Heart right ventricle (tissue), 16 donors: ENCODE results near the gene TLDC2. TPM values are rescaled to one million over a fixed set of nuclear protein-coding genes. Genes with fewer than 3 reads are reported as not detected.

Experiments
- ATAC-seq, 8 donors: fragments of 200-7000 bp; cut with Tn5 transposase; one replicate each; pipeline ENCODE4 v1.9.1; 2020; ENCODE audit warnings: mild to moderate bottlenecking in 8 of 8, moderate library complexity in 8 of 8, moderate number of reproducible peaks in 1 of 8
- DNase-seq, 2 donors: peaks; one replicate each; pipeline ENCODE4 v3.0.0-alpha.2; 2020
- H3K27ac ChIP-seq, 10 donors: fragments of 200-600 bp; sonication (generic) in 2 of 10; one replicate each; pipeline versions ENCODE4 v1.5.0 to v1.8.0; 2020 to 2022; ENCODE audit warnings: mild to moderate bottlenecking in 3 of 10
- H3K27me3 ChIP-seq, 7 donors: fragments of 200-600 bp; one replicate each; pipeline ENCODE4 v1.8.0; 2021 to 2022; ENCODE audit warnings: mild to moderate bottlenecking in 2 of 7
- H3K36me3 ChIP-seq, 9 donors: fragments of 200-600 bp; sonication (generic) in 1 of 9; one replicate each; pipeline versions ENCODE4 v1.5.0 to v1.8.0; 2020 to 2022; ENCODE audit warnings: mild to moderate bottlenecking in 2 of 9
- H3K4me1 ChIP-seq, 9 donors: fragments of 200-600 bp; sonication (generic) in 1 of 9; one replicate each; pipeline versions ENCODE4 v1.5.0 to v1.8.0; 2020 to 2022; ENCODE audit warnings: mild to moderate bottlenecking in 4 of 9
- H3K4me3 ChIP-seq, 10 donors: fragments of 200-600 bp; sonication (generic) in 2 of 10; one replicate each; pipeline versions ENCODE4 v1.5.0 to v1.8.0; 2020 to 2022; ENCODE audit warnings: mild to moderate bottlenecking in 7 of 10, moderate library complexity in 2 of 10
- H3K9me3 ChIP-seq, 11 donors: fragments of 200-600 bp in 10 of 11; sonication (generic) in 2 of 11; one replicate each; pipeline versions ENCODE4 v1.5.0 to v1.8.0; 2013 to 2022; ENCODE audit warnings: mild to moderate bottlenecking in 2 of 11, control low read depth in 1 of 11, moderate library complexity in 1 of 11
- WGBS, 2 donors: extraction: QIAGEN DNeasy Blood & Tissue Kit; methylation state at CpG; one replicate each; pipeline ENCODE4 v1.1.7; 2013; ENCODE audit warnings: inconsistent platforms in 1 of 2; 5-methylcytosine and 5-hydroxymethylcytosine counted together
- intact Hi-C, 10 donors: fragments of 100-400 bp; cut with DNase I; formaldehyde crosslinking; loops; one replicate each; pipeline versions ENCODE4 v1.11.1 to v1.14.2; 2022
- polyA plus RNA-seq, 2 donors: library from polyadenylated mRNA; stranded (reverse); fragments of 200-250 nt; gene quantifications; one replicate each; pipeline ENCODE4 v1.2.3, GENCODE V29; 2013
- total RNA-seq, 10 donors: library from RNA; stranded (reverse); fragmentation: NEBNext Ultra II Directional in 3 of 10; extraction: Animal tissue kit (Norgen Biotek cat#: 25700) in 3 of 10; gene quantifications; one replicate each; pipeline versions ENCODE4 v1.2.1 to v1.2.4, GENCODE V29; 2021 to 2023
- TF ChIP-seq, protein P1 (sequence below), 9 donors: fragments of 200-600 bp; sonication (generic) in 2 of 9; IDR thresholded peaks; one replicate each; pipeline versions ENCODE4 v1.5.0 to v1.8.0; 2021 to 2022; ENCODE audit warnings: antibody characterized with exemption in 9 of 9, mild to moderate bottlenecking in 5 of 9, moderate library complexity in 1 of 9
- donor health status: Arrhythmogenic right ventricular cardiomyopathy.
- donor health status: ischemic (EF 13 %, LVEDD 7.1; RV severe dilation, severe dysfunction).
- donor health status: healthy with polysubstance abuse.
- donor health status: DM: no; HTN: yes; CAD: no.
- donor health status: DM: no; HTN: no; CAD: no.
- donor health status: ischemic (EF 25% LVEDD 6.9; RV normal size, moderate dysfunction).
- donor health status: ischemic (EF 25% LVEDD 5.7; RV mildly dilated, moderate dysfunction).
- donor health status: healthy.
- donor health status: DM: yes; HTN: yes; CAD: no.
- donor health status: Ischemic cardiomyopathy.
- donor health status: ischemic (EF 35%, LVEDD 5.7; RV mildly dilated, moderate dysfunction).
- donor health status: nonischemic (EF 11% LVEDD 7.7; RV severe dilation, severe dysfunction).
- donor health status: DM: yes; HTN: yes; CAD: no.
- donor health status: PGD.
- donor health status: ischemic (EF 29% LVEDD 5.4; RV normal size, mild dysfunction).
- donor health status: nonischemic (EF 23%, LVEDD 6.1; RV moderate dilation, normal function).

The TLDC2 gene
- total and polyA plus RNA-seq, 12 donors: 0.01 TPM; not detected in 11

DNA sequence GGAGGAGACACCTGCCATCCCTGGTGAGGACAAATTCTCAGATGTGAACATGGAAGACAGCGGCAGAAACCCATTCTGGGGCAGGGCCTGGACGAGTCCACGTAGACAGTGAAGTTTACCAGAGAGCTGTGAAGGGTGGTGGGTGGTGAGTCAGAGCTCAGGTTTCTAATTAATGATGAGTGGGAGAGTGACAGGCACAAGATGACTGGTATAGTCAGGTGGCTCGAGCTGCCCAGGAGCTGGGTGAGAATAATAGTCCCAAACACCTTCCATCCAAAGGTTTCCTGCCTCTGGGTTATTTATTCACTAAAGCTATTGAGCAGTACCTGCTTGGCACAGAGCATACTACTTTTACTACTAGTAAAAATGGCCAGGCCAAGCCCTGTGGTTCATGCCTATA, 6.0 kb downstream of the TLDC2 start:
- H3K4me3 ChIP-seq: no peak overlapping the region
- ATAC-seq: no peak

DNA sequence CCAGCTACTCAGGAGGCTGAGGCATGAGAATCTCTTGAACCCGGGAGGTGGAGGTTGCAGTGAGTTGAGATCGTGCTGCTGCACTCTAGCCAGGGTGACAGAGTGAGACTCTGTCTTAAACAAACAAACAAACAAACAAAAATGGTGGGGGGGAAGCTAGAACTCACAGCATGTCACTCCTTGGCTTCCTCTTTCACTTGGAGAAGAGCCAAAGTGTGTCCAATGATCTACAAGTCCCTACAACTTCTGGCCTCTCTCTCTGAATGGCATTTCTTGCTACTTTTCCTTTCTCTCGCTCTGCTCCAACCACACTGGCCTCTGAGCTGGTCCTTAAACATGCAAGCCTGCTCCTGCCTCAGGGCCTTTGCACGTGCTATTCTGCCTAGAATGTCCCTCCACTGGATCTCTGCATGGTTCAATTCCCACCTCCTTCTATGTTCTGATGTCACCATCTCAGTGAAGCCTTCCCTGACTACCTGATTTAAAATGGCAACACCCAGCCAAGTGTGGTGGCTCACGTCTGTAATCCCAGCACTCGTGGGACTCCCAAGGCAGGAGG, 8.1 kb downstream of the TLDC2 start:
- Histone ChIP-seq H3K4me3 (no peak overlapping the region), H3K36me3 (peaks cover 0 to 4% (median 0%) of the 10 kb centered on the region in 9 donors), H3K27ac (no peak overlapping the region), H3K9me3 (no peaks in the 10 kb centered on the region), H3K4me1 (peaks cover 0 to 13% (median 11%) of the 10 kb centered on the region in 9 donors), H3K27me3 (no peaks in the 10 kb centered on the region)
- intact Hi-C loops: loop anchor here in 5 of 10 donors (5.0 to 10.0 kb wide), 5 partner anchors 92 to 329 kb away; partner anchors contain the start of gene RAB5IF (in 1 of the 5)
- no peak for DNase-seq
- TF ChIP-seq, protein P1, sequence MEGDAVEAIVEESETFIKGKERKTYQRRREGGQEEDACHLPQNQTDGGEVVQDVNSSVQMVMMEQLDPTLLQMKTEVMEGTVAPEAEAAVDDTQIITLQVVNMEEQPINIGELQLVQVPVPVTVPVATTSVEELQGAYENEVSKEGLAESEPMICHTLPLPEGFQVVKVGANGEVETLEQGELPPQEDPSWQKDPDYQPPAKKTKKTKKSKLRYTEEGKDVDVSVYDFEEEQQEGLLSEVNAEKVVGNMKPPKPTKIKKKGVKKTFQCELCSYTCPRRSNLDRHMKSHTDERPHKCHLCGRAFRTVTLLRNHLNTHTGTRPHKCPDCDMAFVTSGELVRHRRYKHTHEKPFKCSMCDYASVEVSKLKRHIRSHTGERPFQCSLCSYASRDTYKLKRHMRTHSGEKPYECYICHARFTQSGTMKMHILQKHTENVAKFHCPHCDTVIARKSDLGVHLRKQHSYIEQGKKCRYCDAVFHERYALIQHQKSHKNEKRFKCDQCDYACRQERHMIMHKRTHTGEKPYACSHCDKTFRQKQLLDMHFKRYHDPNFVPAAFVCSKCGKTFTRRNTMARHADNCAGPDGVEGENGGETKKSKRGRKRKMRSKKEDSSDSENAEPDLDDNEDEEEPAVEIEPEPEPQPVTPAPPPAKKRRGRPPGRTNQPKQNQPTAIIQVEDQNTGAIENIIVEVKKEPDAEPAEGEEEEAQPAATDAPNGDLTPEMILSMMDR (IDR thresholded peaks at IDR 0.05): no peak
- WGBS, 2 donors: 79 to 85% methylated on average over 6 of the region's 6 CpGs
- ATAC-seq: no peak

More for the DNA sequence above, 6.0 kb downstream of the TLDC2 start:
- H3K9me3 ChIP-seq: no peaks in the 10 kb centered on the region
- no peaks in the 10 kb centered on the region for H3K36me3 ChIP-seq
- no peak for DNase-seq
- H3K4me1 ChIP-seq: peaks cover 0 to 4% (median 1%) of the 10 kb centered on the region in 9 donors
- H3K27me3 ChIP-seq: no peaks in the 10 kb centered on the region
- 87 to 90% methylated on average over 4 of the region's 4 CpGs for WGBS, 2 donors
- intact Hi-C loops: loop anchor here in 5 of 10 donors (5.0 to 10.0 kb wide), 5 partner anchors 90 to 327 kb away; partner anchors contain the start of gene RAB5IF (in 1 of the 5)
- TF ChIP-seq, protein P1 (IDR thresholded peaks at IDR 0.05): no peak
- H3K27ac ChIP-seq: no peak overlapping the region

DNA sequence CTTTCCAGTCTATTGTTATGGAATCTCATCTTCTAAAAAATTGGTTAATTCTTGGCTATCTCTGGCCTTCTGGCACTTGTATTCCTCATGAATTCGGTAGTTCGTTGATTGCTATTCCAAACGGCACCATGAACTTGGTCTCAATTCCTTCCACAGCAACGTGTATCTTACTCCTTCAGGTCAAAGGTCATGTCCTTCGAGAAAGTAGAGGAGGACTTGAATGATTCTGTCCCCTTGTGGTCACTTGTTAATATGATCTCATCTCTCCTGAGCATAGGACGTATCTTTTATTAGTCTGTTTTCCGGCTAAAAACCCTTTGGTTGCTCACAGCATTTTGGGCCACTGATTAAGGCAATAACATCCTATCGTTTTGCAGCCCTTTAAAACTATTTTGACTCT, 9.4 kb downstream of the TLDC2 start:
- H3K27ac ChIP-seq: no peak overlapping the region
- H3K4me1 ChIP-seq: peaks cover 0 to 13% (median 11%) of the 10 kb centered on the region in 9 donors
- ATAC-seq (peak in 1 of 8 donors; percentile 44), DNase-seq (no peak)
- WGBS, 2 donors: 39 to 61% methylated on average over 8 of the region's 8 CpGs
- H3K27me3 ChIP-seq: no peaks in the 10 kb centered on the region
- intact Hi-C loops: loop anchor here in 5 of 10 donors (5.0 to 10.0 kb wide), 6 partner anchors 93 to 331 kb away; partner anchors contain the start of gene RAB5IF (in 1 of the 5)
- H3K4me3 ChIP-seq: no peak overlapping the region
- H3K36me3 ChIP-seq: peaks cover 0 to 17% (median 0%) of the 10 kb centered on the region in 9 donors
- H3K9me3 ChIP-seq: no peaks in the 10 kb centered on the region
- TF ChIP-seq, protein P1 (IDR thresholded peaks at IDR 0.05): peak in 5 of 9 donors; percentile 16 to 45 (median 26)

DNA sequence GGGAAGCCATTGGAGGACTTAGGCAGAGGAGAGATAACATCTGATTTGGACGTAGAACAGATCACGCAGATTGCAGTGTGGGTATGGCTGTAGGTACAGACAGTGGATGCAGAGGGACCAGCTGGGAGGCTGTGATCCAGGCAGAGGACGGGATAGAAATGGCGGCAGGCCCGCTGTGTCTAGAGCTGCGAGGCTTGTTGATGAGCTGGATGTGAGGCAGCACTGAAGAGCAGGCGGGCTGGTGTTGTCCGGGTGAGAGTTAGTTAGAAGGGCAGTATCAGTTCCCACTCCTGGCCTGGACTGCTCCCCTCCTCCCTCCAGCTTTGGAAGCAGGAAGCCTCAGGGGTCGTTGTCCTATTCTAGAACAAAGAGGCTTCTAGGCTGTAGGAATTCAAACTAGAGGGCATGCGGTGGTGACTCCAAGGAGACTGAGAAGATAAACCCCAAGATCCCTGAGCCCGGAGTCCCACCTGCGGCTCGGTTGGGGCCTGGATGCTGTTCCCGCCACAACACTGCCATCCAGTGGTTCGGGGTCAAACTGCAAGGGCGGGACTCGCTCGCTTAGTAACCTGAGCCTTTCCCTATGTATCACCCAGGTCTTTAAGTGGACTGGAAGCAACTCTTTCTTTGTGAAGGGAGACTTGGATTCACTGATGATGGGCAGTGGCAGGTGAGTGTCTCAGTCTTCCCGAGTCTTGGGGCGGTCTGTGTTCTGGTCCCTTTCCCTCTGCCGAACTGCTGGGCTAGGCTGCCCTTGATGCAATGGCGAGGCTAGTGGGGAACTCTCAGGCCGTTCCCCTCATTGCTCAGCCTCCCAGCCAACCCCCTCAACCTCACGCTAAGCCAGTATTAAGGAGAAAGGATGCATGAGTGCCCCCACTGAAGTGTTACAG, 11.2 kb downstream of the TLDC2 start:
- Histone ChIP-seq H3K36me3 (peaks cover 0 to 34% (median 6%) of the 10 kb centered on the region in 9 donors), H3K9me3 (no peaks in the 10 kb centered on the region)
- intact Hi-C loops: loop anchor here in 5 of 10 donors (2.0 to 10.0 kb wide), 7 partner anchors 95 to 332 kb away; partner anchors contain the start of gene RAB5IF (in 1 of the 5)

More for the DNA sequence above, 11.2 kb downstream of the TLDC2 start:
- 19 to 21% methylated on average over 24 of the region's 24 CpGs for WGBS, 2 donors
- Histone ChIP-seq H3K4me3 (peak overlapping the region in 1 of 10 donors; percentile 4), H3K27ac (peak overlapping the region in 2 of 10 donors; percentile 15 to 30), H3K4me1 (peaks cover 0 to 13% (median 11%) of the 10 kb centered on the region in 9 donors), H3K27me3 (no peaks in the 10 kb centered on the region)
- DNase-seq (peak; percentile 83 to 84), ATAC-seq (peak; percentile 72 to 91 (median 87))
- TF ChIP-seq, protein P1 (IDR thresholded peaks at IDR 0.05): peak; percentile 83 to 98 (median 96)
